GM13976 (cell line): ENCODE measurements around the gene ARL14EP.

Experiments
- DNase-seq: peaks from one replicate; pipeline ENCODE4 v3.0.0; 2012; ENCODE audit warnings: low spot score
- CTCF ChIP-seq: IDR thresholded peaks from 2 replicates; pipeline ENCODE4 v1.5.1; 2012; ENCODE audit warnings: borderline replicate concordance, mild to moderate bottlenecking; ENCODE audit not compliant: insufficient read depth; ENCODE audit errors: extremely low read depth, missing control alignments, control extremely low read depth
- in situ Hi-C: fragments of 300-500 bp; cut with MboI; formaldehyde crosslinking; loops from one replicate; pipeline ENCODE4 v1.12.0; 2022; ENCODE audit warnings: low sequenced_read_pairs, mixed read lengths, inconsistent platforms; ENCODE audit not compliant: unreplicated experiment

Gene ARL14EP

GRCh38 chr11:30322826-30323710, at the start of gene ARL14EP:
TSS of gene ARL14EP (plus strand) at chr11:30323104. CDS start at chr11:30330949, 7,845 bp downstream.
- DNase-seq, result peak; percentile 88
- no peak for TF ChIP-seq CTCF
- in situ Hi-C loops, result no loop called here

GRCh38 chr11:30277176-30277575, 45.7 kb upstream of the ARL14EP start:
- no peak for DNase-seq
- in situ Hi-C loops, result no loop called here
- TF ChIP-seq CTCF, result no peak

- DNase-seq, result no peak
- in situ Hi-C loops, result no loop called here
- TF ChIP-seq CTCF, result no peak
Measured at GRCh38 chr11:30279796-30280195, 43.1 kb upstream of the ARL14EP start.

GRCh38 chr11:30281476-30282288, 41.2 kb upstream of the ARL14EP start:
- in situ Hi-C loops, result no loop called here
- DNase-seq, result no peak

GRCh38 chr11:30282289-30282631, 40.6 kb upstream of the ARL14EP start:
- TF ChIP-seq CTCF, result no peak
- DNase-seq, result no peak
- in situ Hi-C loops, result no loop called here

More at GRCh38 chr11:30281476-30282288, 41.2 kb upstream of the ARL14EP start:
- TF ChIP-seq CTCF, result no peak

- DNase-seq, result no peak
- in situ Hi-C loops, result no loop called here
- no peak for TF ChIP-seq CTCF
Measured at GRCh38 chr11:30284836-30285235, 38.1 kb upstream of the ARL14EP start.
